Dermis blood vessel endothelial cell (primary cell): ENCODE data around the gene CAPN7. TPM values are rescaled to one million over a fixed set of nuclear protein-coding genes. Genes with fewer than 3 reads are reported as not detected.

Experiments
- DNase-seq: peaks from one replicate; pipeline ENCODE4 v3.0.0; 2010
- total RNA-seq: library from RNA; depleted of rRNA; stranded (reverse); fragments of >200 nt; gene quantifications from 2 replicates; pipeline ENCODE4 v1.2.3, GENCODE V29; 2014

Gene CAPN7
- total RNA-seq, 1 donor from 2014 or later = 43.9 TPM

GRCh38 chr3:15199493-15200105 is 6.4 kb upstream of the CAPN7 start:
- no peak for DNase-seq

- DNase-seq = no peak
Measured at GRCh38 chr3:15204005-15204404, 2.0 kb upstream of the CAPN7 start.

DNA sequence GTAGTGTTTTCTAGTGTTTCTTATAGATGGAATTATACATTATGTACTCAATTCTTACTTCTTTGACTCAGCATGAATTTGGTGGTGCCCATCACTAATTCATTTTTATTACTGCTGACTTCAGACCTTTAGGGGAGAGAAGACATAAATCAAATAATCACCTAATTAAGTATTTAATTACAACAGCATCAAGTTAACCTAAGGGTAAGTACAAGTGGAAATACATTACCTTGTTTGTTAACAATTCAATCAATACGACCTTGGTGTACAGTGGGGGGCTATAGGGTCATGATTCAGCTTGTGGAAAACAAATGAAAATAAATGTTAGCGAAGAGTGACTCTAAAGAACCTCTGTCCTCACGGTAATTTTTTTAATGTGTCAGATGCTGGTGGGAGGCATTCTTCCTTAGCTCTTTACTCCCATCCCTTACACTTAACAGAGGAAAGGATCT is 538 bp upstream of the CAPN7 start:
- no peak for DNase-seq

- DNase-seq = peak; percentile 59
Measured at GRCh38 chr3:15206662-15207576, 873 bp downstream of the CAPN7 start.

DNA sequence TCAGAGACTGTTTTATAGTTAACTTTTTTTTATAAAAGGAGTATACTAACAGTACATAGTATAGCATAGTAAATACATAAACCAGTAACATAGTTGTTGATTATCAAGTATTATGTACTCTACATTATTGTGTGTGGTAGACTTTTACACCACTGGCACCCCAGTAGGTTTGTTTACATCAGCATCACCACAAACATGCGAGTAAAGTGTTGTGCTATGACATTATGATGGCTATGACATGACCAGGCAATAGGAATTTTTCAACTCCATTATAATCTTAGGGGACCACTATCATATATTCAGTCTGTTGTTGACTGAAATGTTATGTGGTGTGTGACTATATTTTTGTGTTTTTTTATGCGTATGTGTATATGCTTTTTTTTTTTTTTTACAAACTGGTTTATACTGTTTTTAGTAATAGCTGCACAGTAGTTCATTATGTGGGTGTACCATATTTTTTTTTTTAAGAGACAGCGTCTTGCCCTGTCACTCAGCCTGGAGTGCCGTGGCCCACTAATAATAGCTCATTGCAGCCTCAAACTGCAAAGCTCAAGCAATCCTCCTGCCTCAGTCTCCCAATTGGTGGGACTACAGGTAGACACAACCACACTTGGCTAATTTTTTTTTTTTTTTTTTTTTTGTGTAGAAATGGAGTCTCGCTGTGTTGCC is 1.9 kb downstream of the CAPN7 start:
- DNase-seq = no peak

GRCh38 chr3:15211937-15212336 is 5.9 kb downstream of the CAPN7 start:
- DNase-seq = no peak

GRCh38 chr3:15214758-15215157 is 8.7 kb downstream of the CAPN7 start:
- no peak for DNase-seq

DNA sequence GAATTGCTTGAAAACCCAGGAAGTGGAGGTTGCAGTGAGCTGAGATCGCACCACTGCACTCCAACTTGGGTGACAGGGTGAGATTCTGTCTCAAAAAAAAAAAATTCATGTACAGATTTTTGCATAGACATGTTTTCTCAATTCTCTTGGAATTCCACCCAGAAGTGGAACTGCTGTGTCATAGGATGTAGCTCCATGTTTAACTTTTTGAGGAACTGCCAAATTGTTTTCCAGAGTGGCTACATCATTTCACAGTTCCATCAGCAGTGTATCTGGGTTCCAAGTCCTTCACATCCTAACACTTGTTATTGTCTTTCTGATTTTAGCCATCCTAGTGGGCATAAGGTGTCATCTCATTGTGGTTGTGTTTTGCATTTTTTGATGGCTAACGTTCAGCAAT is 9.9 kb downstream of the CAPN7 start:
- DNase-seq = no peak

DNA sequence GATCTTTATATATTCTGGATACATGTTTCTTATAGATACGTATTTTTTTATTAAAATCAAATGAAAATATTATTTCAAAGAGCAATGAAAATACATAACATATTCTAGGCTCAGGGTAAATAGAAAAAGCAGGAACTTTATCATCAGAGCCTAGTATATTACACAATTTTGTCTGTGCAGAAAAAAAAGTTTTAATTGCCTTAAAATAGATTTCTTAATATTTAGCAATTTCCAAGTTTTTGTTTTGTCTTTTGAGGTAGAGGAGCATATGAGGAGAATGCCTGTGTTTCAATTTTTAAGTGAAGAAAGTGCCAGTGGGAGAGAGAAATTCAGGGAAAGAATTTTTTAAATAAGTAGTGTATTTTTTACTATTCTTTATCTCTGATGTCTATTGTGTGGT is 10.5 kb downstream of the CAPN7 start:
- no peak for DNase-seq

GRCh38 chr3:15217011-15217671 is 11.1 kb downstream of the CAPN7 start:
- no peak for DNase-seq

DNA sequence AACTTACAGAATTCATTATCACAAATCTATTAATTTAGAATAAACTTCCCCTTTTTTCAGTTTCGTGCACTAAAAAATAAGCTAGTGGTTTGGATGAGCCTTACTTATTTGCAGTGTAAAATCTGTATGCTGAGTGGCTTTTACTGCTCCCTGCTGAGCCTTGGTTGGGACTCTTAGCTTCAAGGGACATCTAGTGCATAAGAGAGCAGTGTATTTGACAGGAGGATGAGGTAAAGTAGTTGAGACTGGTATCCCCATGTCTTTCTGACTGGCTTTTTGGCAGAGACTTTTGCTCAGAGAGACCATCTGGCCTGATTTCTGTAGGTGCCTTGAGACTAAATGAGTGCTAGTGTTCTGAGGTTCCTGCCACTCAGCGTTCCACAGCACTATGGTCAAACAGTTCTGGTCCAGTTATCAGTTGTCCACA is 11.8 kb downstream of the CAPN7 start:
- DNase-seq = no peak

DNA sequence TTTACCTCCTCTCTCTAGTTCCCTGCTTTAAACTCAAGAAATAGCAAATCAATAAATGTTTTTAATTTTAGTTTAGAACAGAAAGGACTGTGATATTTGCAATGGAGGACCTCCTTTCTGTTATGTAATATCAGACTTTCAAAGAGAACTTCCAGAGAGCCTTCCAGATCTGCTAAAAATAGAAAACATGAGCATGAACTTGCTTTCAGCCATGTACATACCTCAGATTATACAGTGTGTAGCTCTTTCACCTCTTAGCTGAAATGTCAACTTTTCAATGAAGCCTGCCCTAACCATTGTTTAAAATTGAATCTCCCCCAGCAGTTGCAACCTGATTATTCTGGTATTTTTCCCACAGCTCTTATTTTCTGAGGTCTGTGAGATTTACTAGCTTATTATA is 12.6 kb downstream of the CAPN7 start:
- DNase-seq = no peak

DNA sequence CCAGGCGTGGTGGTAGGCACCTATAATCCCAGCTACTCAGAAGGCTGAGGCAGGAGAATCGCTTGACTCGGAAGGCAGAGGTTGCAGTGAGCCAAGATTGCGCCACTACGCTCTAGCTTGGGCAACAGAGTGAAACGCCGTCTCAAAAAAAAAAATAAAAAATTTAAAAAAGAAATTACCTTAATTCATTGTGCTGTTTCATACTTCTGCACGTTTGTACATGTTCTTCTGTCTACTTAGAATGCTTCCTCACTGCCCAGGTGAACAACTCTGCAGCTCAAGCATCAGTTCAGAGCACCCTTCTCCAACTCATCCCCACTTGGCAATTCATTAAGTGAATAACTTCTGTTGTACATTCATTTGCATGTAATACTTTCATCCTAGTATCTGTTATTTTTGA is 14.0 kb downstream of the CAPN7 start:
- DNase-seq = no peak

- no peak for DNase-seq
Measured at GRCh38 chr3:15220661-15221060, 14.6 kb downstream of the CAPN7 start.

GRCh38 chr3:15221574-15222217 is 15.7 kb downstream of the CAPN7 start:
- DNase-seq = no peak

DNA sequence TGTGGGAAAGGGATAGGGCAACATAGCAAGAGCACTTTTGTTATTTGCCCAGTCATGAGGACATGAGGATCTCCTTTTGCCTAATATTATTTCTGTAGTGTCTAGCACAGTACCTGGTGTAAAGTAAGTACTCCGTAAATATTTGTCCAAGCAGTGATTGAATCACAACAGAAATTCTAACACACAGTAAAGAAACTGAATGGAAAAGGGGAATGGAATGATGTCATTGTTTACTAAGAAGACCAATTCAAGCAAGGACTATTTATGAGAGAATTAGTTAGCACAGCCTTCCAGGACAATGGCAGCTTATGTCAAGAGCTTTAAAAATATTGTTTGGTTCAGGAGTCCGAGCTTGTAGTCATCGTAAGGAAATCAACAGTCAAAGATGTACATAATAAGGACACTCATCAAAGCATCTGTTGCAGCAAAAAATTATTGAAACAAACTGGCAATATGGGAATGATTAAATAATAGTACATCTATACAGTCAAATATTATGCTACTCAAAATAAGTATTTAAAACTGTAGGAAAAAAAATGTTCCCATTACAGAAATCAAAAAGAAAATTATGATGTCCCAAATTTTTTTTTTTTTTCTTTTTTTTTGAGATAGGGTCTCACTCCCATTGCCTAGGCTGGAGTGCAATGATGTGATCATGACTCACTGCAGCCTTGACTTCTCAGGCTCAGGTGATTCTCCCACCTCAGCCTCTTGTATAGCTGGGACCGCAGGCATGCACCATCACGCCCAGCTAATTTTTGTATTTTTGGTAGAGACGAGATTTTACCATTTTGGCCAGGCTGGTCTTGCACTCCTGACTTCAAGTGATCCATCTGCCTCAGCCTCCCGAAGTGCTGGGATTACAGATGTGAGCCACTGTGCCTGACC is 17.9 kb downstream of the CAPN7 start:
- DNase-seq = no peak

DNA sequence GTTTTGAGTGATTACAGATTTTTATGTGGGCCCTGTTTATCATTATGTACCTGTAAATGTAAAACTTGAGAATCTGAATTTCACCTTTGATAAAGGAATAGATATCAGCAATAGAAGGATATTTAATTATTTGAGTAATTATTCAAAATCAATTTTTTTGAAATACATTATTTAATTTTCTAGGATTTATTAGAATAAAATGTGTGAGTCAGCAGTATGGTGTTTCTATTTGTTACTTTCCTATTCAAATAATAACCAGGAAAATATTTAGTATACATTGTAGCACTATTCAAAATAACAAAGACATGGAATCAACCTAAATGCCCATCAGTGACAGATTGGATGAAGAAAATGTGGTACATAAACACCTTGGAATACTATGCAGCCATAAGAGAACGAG is 22.1 kb downstream of the CAPN7 start:
- DNase-seq = no peak

DNA sequence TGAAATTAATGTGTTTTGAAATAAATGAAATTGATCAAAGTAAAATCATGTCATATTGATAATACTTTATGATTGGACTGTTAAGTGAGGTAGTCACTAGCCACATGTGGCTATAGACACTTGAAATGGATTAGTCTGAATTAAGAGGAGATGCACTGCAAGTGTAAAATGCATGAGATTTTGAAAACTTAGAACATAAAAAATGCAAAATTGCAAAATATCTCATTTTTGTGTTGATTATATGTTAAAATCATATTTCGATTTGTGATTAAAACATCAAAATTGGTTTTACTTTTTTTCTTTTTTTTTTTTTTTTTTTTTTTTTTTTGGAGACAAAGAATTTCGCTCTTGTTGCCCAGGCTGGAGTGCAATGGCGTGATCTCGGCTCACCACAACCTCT is 23.2 kb downstream of the CAPN7 start:
- DNase-seq = no peak

- peak; percentile 68 for DNase-seq
Measured at GRCh38 chr3:15241341-15241740, 35.3 kb downstream of the CAPN7 start.

- DNase-seq = no peak
Measured at GRCh38 chr3:15243822-15244482, 37.9 kb downstream of the CAPN7 start.

- DNase-seq = no peak
Measured at GRCh38 chr3:15246186-15246585, 40.1 kb downstream of the CAPN7 start.
